ENCODE data around the gene MTURN.
"Not testable (repeated sequence)": the region's sequence is repeated elsewhere in the genome, so short reads cannot be mapped to it uniquely, and the experiment has no call there.

MTURN gene

GRCh38 chr7:30176463-30177109, 41.8 kb downstream of the MTURN start:
- DNase-seq (ENCODE audit: low spot score in 2 of 2) (no peak), ATAC-seq (peak; percentile 40)
- Mint-ChIP-seq H3K4me1 (peaks cover 10% of the 10 kb centered on the region), H3K9me3 (no peaks in the 10 kb centered on the region), H3K4me3 (no peak overlapping the region), H3K27ac (peak overlapping the region; percentile 1), H3K36me3 (no peaks in the 10 kb centered on the region)

- Mint-ChIP-seq H3K36me3 (no peaks in the 10 kb centered on the region), H3K9me3 (no peaks in the 10 kb centered on the region), H3K4me1 (peaks cover 10% of the 10 kb centered on the region), H3K4me3 (no peak overlapping the region), H3K27ac (no peak overlapping the region)
- DNase-seq (ENCODE audit: low spot score in 2 of 2), result no peak
- no peak for ATAC-seq
Measured at GRCh38 chr7:30177186-30177585, 42.4 kb downstream of the MTURN start.

GRCh38 chr7:30177965-30178364, 43.2 kb downstream of the MTURN start:
- ATAC-seq (no peak), DNase-seq (ENCODE audit: low spot score in 2 of 2) (no peak)
- Mint-ChIP-seq H3K36me3 (no peaks in the 10 kb centered on the region), H3K27ac (no peak overlapping the region), H3K9me3 (no peaks in the 10 kb centered on the region), H3K4me1 (peaks cover 10% of the 10 kb centered on the region), H3K4me3 (no peak overlapping the region)

DNA sequence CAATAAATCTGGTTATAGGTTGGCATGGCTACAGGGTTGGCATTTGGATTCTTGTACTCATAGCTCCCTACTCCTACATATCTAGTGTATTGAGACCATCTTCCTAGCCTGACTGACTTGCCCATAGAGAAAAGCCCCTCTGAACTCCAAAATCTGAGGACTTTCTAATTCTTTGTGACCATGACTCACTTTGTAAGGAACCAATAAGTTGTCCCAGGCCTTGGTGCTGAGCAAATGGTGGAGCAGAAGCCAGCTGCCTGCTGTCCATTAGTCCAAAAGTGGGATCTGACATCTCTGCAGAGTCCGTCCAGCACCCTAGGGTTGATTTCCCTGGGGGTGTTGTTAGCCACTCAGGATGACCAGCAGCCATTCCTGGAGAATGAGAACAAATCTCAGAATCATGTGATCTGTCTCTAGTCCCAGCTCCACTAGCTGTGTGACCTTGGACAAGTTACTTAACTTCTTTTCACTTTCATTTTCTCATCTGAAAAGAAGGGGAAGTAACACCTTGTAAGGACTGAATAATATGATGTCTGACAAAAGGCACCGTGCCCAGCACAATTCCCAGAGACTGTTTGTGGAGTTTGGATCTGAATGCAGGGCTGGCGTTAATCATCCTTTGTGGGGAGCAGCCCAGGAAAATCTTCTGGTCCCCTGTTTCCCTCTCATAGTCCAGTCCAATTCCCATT, 44.1 kb downstream of the MTURN start:
- H3K4me3 Mint-ChIP-seq, result peak overlapping the region; percentile 32
- peak overlapping the region; percentile 26 for H3K27ac Mint-ChIP-seq
- ATAC-seq (peak; percentile 50), DNase-seq (ENCODE audit: low spot score in 2 of 2) (no peak)
- H3K36me3 Mint-ChIP-seq, result no peaks in the 10 kb centered on the region
- no peaks in the 10 kb centered on the region for H3K9me3 Mint-ChIP-seq
- peaks cover 10% of the 10 kb centered on the region for H3K4me1 Mint-ChIP-seq

- ATAC-seq, result peak; percentile 49
- Mint-ChIP-seq H3K27ac (no peak overlapping the region), H3K4me1 (peaks cover 10% of the 10 kb centered on the region), H3K4me3 (no peak overlapping the region), H3K36me3 (no peaks in the 10 kb centered on the region), H3K9me3 (no peaks in the 10 kb centered on the region)
- DNase-seq (ENCODE audit: low spot score in 2 of 2), result no peak
Measured at GRCh38 chr7:30180718-30181117, 45.9 kb downstream of the MTURN start.

GRCh38 chr7:30181211-30181610, 46.4 kb downstream of the MTURN start:
- H3K36me3 Mint-ChIP-seq, result no peaks in the 10 kb centered on the region
- H3K4me3 Mint-ChIP-seq, result no peak overlapping the region
- no peak overlapping the region for H3K27ac Mint-ChIP-seq
- H3K4me1 Mint-ChIP-seq, result peaks cover 10% of the 10 kb centered on the region
- H3K9me3 Mint-ChIP-seq, result no peaks in the 10 kb centered on the region
- DNase-seq (ENCODE audit: low spot score in 2 of 2) (no peak), ATAC-seq (no peak)

DNA sequence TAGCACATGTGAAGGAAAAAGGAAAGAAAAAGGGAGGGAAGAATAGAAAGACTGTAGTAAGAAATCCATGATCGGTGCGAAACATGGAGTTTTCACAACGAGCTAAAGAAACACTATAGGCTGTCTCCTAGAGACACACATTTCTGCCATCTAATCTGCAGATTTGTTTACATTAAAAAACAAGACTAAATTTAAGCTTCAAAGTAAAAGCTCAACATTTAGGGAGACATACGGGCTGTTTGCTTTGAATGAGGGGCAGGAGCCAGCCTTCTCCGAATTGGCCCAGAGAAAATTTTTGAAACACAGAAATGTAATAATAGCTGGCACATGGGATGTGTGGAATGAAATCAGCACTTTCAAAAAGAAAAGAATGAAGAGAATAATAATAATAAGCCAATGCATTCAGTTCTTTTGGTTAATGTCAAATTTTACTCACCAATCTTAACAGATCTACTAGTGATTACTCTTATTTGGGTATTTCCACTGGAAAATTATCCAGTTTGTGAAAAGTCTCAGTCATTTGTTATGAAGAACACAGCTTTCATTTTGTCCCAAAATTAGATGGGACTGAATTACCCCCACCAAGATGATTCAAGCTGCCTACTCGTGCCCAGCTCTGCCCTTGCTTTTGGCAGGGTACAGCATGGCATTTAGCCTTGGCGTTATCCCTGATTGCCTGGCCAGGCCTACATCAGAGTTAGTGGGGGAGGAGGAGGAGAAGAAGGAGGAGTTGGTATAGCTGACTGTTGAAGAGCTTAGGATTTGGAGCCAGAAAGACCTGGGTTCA, 47.1 kb downstream of the MTURN start:
- H3K36me3 Mint-ChIP-seq, result no peaks in the 10 kb centered on the region
- no peak for DNase-seq (ENCODE audit: low spot score in 2 of 2)
- H3K9me3 Mint-ChIP-seq, result no peaks in the 10 kb centered on the region
- ATAC-seq, result no peak
- H3K4me3 Mint-ChIP-seq, result no peak overlapping the region
- H3K4me1 Mint-ChIP-seq, result peaks cover 10% of the 10 kb centered on the region
- no peak overlapping the region for H3K27ac Mint-ChIP-seq

- no peak for DNase-seq (ENCODE audit: low spot score in 2 of 2)
- Mint-ChIP-seq H3K36me3 (no peaks in the 10 kb centered on the region), H3K4me3 (no peak overlapping the region), H3K9me3 (no peaks in the 10 kb centered on the region), H3K4me1 (peaks cover 10% of the 10 kb centered on the region), H3K27ac (no peak overlapping the region)
- ATAC-seq, result no peak
Measured at GRCh38 chr7:30182814-30183213, 48.0 kb downstream of the MTURN start.

GRCh38 chr7:30183749-30184369, 49.1 kb downstream of the MTURN start:
- Mint-ChIP-seq H3K27ac (no peak overlapping the region), H3K9me3 (peaks cover 4% of the 10 kb centered on the region), H3K36me3 (no peaks in the 10 kb centered on the region), H3K4me1 (peaks cover 7% of the 10 kb centered on the region), H3K4me3 (no peak overlapping the region)
- ATAC-seq, result no peak
- DNase-seq (ENCODE audit: low spot score in 2 of 2), result no peak

DNA sequence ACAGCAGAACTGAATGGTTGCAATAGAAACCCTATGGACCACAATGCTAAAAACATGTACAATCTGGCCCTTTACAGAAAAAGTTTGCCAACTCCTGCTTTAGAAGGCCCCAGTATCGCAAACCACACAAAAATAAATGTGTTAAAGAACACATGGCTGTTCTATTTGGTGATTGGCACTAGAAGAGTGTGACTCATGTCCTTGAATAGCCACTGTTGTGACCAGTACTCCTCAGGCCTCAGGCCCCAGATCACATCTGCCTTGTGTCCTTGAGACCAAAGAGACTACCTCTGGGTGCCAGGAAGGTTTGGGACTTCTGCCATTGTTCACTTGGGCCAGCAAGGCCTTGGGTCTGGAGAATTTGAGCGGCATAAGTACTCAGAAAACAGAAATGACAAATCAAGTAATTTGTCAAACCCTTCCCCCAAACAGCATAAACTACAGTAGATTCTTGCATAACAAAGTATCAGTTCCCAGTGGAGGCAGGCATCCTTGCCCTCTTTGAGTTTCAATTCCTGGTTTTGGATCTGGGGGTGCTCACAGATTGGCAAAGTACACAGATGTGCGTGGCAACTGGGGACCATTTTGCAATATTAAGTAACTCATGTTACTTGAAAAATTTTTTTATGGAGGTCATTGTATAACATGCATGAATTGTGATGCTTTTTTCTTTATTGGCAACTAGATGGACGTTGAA, 50.2 kb downstream of the MTURN start:
- Mint-ChIP-seq H3K36me3 (no peaks in the 10 kb centered on the region), H3K27ac (no peak overlapping the region), H3K4me1 (no peaks in the 10 kb centered on the region), H3K9me3 (peaks cover 4% of the 10 kb centered on the region), H3K4me3 (no peak overlapping the region)
- no peak for ATAC-seq
- DNase-seq (ENCODE audit: low spot score in 2 of 2), result no peak

DNA sequence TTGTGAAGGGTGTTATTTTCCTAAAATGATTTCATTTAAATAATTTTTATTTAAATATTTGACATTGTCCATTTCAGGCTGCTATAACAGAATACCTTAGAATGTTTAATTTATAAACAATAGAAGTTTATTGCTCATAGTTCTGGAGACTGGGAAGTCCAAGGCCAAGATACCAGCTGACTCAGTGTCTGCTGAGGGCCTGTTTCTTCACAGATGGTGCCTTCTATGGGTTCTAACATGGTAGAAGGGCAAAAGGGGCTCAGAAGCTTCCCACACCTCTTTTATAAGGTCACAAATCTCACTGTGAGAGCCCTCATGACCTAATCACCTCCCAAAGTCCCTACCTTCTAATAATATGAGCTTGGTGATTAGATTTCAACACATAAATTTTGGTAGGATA, 50.7 kb downstream of the MTURN start:
- DNase-seq (ENCODE audit: low spot score in 2 of 2) (no peak), ATAC-seq (no peak)
- Mint-ChIP-seq H3K4me3 (no peak overlapping the region), H3K36me3 (no peaks in the 10 kb centered on the region), H3K27ac (no peak overlapping the region), H3K4me1 (no peaks in the 10 kb centered on the region), H3K9me3 (peaks cover 4% of the 10 kb centered on the region)

DNA sequence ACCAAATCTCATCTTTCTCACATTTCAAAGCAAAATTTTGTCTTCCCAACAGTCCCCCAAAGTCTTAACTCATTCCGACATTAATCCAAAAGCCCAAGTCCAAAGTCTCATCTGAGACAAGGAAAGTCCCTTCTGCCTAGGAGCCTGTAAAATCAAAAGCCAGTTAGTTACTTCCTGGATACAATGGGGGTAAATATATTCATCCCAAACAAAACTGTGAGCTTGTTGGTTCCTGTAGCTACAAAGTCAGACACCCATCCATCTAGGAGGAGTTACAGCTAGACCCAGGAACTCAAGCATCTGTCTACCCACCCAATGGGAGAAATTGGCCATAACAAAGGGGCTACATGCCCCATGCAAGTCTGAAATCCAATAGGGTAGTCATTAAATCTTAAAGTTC, 51.9 kb downstream of the MTURN start:
- H3K4me1 Mint-ChIP-seq, result no peaks in the 10 kb centered on the region
- H3K36me3 Mint-ChIP-seq, result no peaks in the 10 kb centered on the region
- DNase-seq (ENCODE audit: low spot score in 2 of 2) (no peak), ATAC-seq (no peak)
- H3K4me3 Mint-ChIP-seq, result no peak overlapping the region
- H3K9me3 Mint-ChIP-seq, result peaks cover 4% of the 10 kb centered on the region
- H3K27ac Mint-ChIP-seq, result no peak overlapping the region

DNA sequence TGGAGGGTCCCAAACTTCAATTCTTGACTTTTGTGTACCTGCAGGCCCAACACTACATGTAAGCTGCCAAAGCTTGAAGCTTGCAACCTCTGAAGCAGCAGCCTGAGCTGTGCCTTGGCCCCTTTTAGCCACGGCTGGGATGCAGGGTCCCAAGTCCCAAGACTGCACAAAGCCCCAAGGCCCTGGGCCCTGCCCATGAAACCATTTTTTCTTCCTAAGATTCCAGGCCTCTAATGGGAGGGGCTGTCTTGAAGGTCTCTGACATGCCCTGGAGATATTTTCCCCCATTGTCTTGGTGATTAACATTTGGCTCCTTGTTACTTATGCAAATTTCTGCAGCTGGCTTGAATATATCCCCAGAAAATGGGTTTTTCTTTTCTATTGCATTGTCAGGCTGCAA, 52.7 kb downstream of the MTURN start:
- Mint-ChIP-seq H3K27ac (no peak overlapping the region), H3K4me1 (no peaks in the 10 kb centered on the region), H3K9me3 (peaks cover 4% of the 10 kb centered on the region), H3K4me3 (no peak overlapping the region), H3K36me3 (no peaks in the 10 kb centered on the region)
- ATAC-seq (no peak), DNase-seq (ENCODE audit: low spot score in 2 of 2) (no peak)

DNA sequence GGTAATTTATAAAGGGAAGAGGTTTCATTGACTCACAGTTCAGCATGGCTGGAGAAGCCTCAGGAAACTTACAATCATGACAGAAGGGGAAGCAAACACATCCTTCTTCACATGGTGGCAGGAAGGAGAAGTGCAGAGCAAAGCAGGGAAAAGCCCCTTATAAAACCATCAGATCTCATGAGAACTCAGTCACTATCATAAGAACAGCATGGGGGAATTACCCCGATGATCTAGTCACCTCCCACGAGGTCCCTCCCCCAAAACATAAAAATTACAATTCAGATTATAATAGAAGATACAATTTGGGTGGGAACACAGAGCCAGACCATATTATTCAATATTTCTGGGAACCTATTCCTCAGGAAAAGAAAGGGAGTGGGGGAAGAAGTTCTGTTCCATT, 53.6 kb downstream of the MTURN start:
- not testable (repeated sequence) for H3K4me1 Mint-ChIP-seq; H3K9me3 Mint-ChIP-seq; H3K27ac Mint-ChIP-seq; H3K36me3 Mint-ChIP-seq; ATAC-seq; H3K4me3 Mint-ChIP-seq; DNase-seq (ENCODE audit: low spot score in 2 of 2)

DNA sequence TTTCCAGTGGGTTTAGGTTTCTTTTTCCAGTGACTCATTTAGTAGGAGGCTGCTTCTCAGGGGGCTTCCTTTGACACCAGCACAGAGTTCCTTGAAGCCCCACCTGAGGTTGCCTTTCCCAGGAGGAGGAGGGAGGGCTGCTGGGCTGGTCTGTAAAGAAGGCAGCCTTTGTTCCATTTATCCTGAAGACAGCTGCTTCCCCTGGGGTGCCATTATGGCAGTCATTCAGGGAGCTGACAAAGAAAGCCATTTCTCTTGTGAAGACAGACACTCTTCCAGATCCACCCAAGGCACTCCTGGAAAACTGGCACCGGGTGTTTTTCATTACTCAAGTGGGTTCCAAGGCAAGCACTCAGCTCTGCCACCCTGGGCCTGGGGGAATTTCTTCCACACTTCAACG, 54.0 kb downstream of the MTURN start:
- Mint-ChIP-seq H3K4me3 (no peak overlapping the region), H3K9me3 (peaks cover 4% of the 10 kb centered on the region), H3K36me3 (no peaks in the 10 kb centered on the region), H3K4me1 (no peaks in the 10 kb centered on the region), H3K27ac (no peak overlapping the region)
- DNase-seq (ENCODE audit: low spot score in 2 of 2), result no peak
- ATAC-seq, result no peak

Data from stimulated activated effector memory CD8-positive, alpha-beta T cell treated with anti-CD3 and anti-CD28 coated beads, Interleukin-12 subunit alpha, Interleukin-12 subunit beta, amount 100 ng/mL, for 72 hours (primary cell).